Mucosa of descending colon (tissue), 3 donors: ENCODE data around the gene TBC1D1. TPM values are rescaled to one million over a fixed set of nuclear protein-coding genes. Genes with fewer than 3 reads are reported as not detected.

ENCODE experiments used
- ATAC-seq: fragments of 200-7000 bp; cut with Tn5 transposase; one replicate; pipeline ENCODE4 v1.9.1; 2020; ENCODE audit warnings: mild to moderate bottlenecking, moderate library complexity
- DNase-seq, 3 donors: peaks; one replicate each; pipeline ENCODE4 v3.0.0-alpha.2; 2020
- H3K36me3 ChIP-seq: fragments of 200-600 bp; one replicate; pipeline ENCODE4 v1.8.0; 2021; ENCODE audit warnings: low read depth, mild to moderate bottlenecking
- H3K4me1 ChIP-seq: fragments of 200-600 bp; one replicate; pipeline ENCODE4 v1.8.0; 2021; ENCODE audit warnings: low read depth, mild to moderate bottlenecking
- H3K4me3 ChIP-seq: fragments of 200-600 bp; one replicate; pipeline ENCODE4 v1.8.0; 2021; ENCODE audit warnings: mild to moderate bottlenecking
- H3K9me3 ChIP-seq: fragments of 200-600 bp; one replicate; pipeline ENCODE4 v1.8.0; 2021; ENCODE audit warnings: mild to moderate bottlenecking
- CTCF ChIP-seq: fragments of 200-600 bp; IDR thresholded peaks from one replicate; pipeline ENCODE4 v1.8.0; 2022; ENCODE audit warnings: antibody characterized with exemption, mild to moderate bottlenecking
- intact Hi-C, 2 donors: fragments of 100-400 bp; cut with DNase I in 1 of 2; cut with micrococcal nuclease in 1 of 2; formaldehyde crosslinking; loops; one replicate each; pipeline versions ENCODE4 v1.11.0 to v1.11.1; 2022; cut with DNase I, micrococcal nuclease
- total RNA-seq, 3 donors: library from RNA; stranded (reverse); fragmentation: NEBNext Ultra II Directional in 2 of 3; extraction: Animal tissue kit (Norgen Biotek cat#: 25700) in 2 of 3; gene quantifications; one replicate each; pipeline versions ENCODE4 v1.2.1 to v1.2.4, GENCODE V29; 2021 to 2023
- donor health status: DM: no; HTN: no; CAD: no; lungs with moderate emphysema.
- donor health status: DM: no; HTN: no; CAD: no.
- donor health status: DM: no; HTN: yes; CAD: no.

The TBC1D1 gene
- total RNA-seq, 3 donors from 2014 or later: 50.2 to 249 (median 71.6) TPM

- ATAC-seq (no peak), DNase-seq (no peak)
- Histone ChIP-seq H3K9me3 (no peaks in the 10 kb centered on the region), H3K4me1 (peaks cover 28% of the 10 kb centered on the region), H3K36me3 (no peaks in the 10 kb centered on the region), H3K4me3 (no peak overlapping the region)
- intact Hi-C loops: no loop called here
- no peak for TF ChIP-seq CTCF
Observed at GRCh38 chr4:38153387-38153760, 262.5 kb downstream of the TBC1D1 start.

DNA sequence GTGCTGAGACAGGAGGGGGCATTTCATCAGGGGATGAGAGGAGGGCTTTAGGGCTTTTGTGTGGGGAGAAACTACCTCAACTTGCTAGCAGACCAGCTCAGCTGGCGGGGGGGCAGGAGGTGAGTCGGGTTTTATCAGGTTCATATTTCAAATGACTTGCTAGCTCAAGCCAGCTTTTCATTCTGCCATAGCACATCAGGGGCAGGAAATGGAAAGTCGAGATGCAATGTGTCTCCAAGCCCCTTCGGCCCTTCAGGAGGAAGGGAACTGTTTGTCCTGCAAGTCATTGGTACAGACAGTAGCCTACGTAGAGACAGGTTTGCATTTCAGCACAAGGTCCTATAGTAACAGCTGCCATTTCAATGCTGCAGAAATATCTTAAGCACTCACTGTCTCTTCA lies 263.4 kb downstream of the TBC1D1 start:
- intact Hi-C loops: no loop called here
- DNase-seq (peak in 1 of 3 donors; percentile 54), ATAC-seq (no peak)
- no peak overlapping the region for H3K4me3 ChIP-seq
- TF ChIP-seq CTCF: no peak
- no peaks in the 10 kb centered on the region for H3K36me3 ChIP-seq
- no peaks in the 10 kb centered on the region for H3K9me3 ChIP-seq
- H3K4me1 ChIP-seq: peaks cover 30% of the 10 kb centered on the region

- DNase-seq (peak; percentile 87 to 89 (median 89)), ATAC-seq (peak; percentile 86)
- intact Hi-C loops: no loop called here
- TF ChIP-seq CTCF: no peak
- Histone ChIP-seq H3K4me3 (no peak overlapping the region), H3K9me3 (no peaks in the 10 kb centered on the region), H3K4me1 (peaks cover 30% of the 10 kb centered on the region), H3K36me3 (no peaks in the 10 kb centered on the region)
Observed at GRCh38 chr4:38154681-38155588, 264.1 kb downstream of the TBC1D1 start.

- TF ChIP-seq CTCF: no peak
- peaks cover 38% of the 10 kb centered on the region for H3K4me1 ChIP-seq
- peak in 1 of 3 donors; percentile 47 for DNase-seq
- no peaks in the 10 kb centered on the region for H3K36me3 ChIP-seq
- H3K4me3 ChIP-seq: no peak overlapping the region
- no peaks in the 10 kb centered on the region for H3K9me3 ChIP-seq
- intact Hi-C loops: no loop called here
- peak; percentile 17 for ATAC-seq
Observed at GRCh38 chr4:38155589-38156294, 264.9 kb downstream of the TBC1D1 start.

GRCh38 chr4:38157592-38157991 lies 266.7 kb downstream of the TBC1D1 start:
- no peaks in the 10 kb centered on the region for H3K9me3 ChIP-seq
- H3K4me3 ChIP-seq: no peak overlapping the region
- no peaks in the 10 kb centered on the region for H3K36me3 ChIP-seq
- DNase-seq: peak in 1 of 3 donors; percentile 79
- intact Hi-C loops: no loop called here
- peak; percentile 66 for ATAC-seq
- H3K4me1 ChIP-seq: peaks cover 44% of the 10 kb centered on the region
- no peak for TF ChIP-seq CTCF
